Mononuclear cell (primary cell): ENCODE measurements around the gene C13orf46. TPM values are rescaled to one million over a fixed set of nuclear protein-coding genes. Genes with fewer than 3 reads are reported as not detected.

Source experiments
- H3K27me3 ChIP-seq: 2 replicates; pipeline ENCODE4 v1.6.0; 2011; ENCODE audit warnings: low read length, control low read depth; ENCODE audit not compliant: insufficient read depth
- H3K4me1 ChIP-seq: 2 replicates; pipeline ENCODE4 v1.5.1; 2011; ENCODE audit warnings: mild to moderate bottlenecking, low read length, control low read depth; ENCODE audit not compliant: insufficient read depth
- H3K4me3 ChIP-seq: 2 replicates; pipeline ENCODE4 v1.5.1; 2011; ENCODE audit warnings: mild to moderate bottlenecking, low read length, moderate library complexity
- H3K9me3 ChIP-seq: 2 replicates; pipeline ENCODE4 v1.5.1; 2011; ENCODE audit warnings: low read depth, mild to moderate bottlenecking, control low read depth, low read length
- total RNA-seq: library from RNA; depleted of rRNA; stranded (reverse); fragments of >200 nt; gene quantifications from one replicate; pipeline ENCODE4 v1.2.3, GENCODE V29; 2012

The C13orf46 gene
- total RNA-seq, 1 donor, result 1.5 TPM

DNA sequence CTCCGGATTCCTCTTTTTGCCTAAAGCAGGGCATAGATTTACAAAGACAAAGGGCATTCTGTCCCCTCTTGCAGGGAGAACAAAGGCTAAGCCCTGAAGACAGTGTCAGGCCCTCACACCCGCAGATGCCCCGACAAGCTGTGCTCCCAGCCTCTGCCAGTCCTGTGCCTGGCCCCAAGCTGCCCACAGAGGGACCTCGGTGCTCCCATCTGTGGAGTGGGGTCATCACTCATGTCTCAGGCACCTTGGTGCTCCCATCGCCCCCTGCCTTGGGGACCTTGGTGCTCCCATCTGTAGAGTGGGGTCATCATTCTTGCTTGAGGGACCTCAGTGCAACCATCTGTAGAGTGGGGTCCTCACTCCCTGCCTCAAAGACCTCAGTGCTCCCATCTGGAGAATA is 24.3 kb downstream of the C13orf46 start:
- H3K4me1 ChIP-seq, result peaks cover 12% of the 10 kb centered on the region
- H3K4me3 ChIP-seq, result no peak overlapping the region
- no peaks in the 10 kb centered on the region for H3K9me3 ChIP-seq
- no peaks in the 10 kb centered on the region for H3K27me3 ChIP-seq

DNA sequence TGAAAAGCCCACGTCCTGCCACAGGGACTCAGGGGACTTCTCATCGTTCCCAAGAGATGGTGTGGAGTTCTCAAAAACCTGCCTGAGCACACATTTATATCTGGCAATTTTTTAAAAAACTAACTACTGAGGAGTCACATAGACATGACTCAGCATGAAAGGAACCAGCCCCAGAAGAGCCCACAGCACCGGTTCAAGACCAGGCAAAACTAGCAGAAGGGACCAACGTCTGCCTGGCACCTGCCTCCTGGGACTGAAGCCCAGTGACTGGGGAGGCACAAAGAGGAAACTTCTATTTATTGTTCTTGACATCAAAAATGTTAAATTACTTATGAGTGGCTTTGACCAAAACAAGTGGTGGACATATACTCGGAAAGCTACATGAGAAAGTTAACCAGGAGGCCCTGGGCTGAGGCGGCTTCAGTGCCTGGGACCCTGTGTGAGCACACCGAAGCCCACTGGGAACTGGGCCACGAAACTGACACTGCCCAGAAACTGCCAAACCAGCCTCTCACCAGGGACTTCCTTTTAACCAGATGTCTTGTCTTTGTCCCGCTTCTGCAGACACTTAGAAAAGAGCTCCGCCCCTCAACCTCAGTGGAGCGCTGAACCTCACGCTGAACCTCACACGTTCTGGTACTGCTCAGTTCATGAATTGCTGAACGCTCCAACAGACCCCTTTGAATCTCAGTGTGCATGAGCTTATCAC is 25.7 kb downstream of the C13orf46 start:
- Histone ChIP-seq H3K4me1 (peaks cover 12% of the 10 kb centered on the region), H3K27me3 (no peaks in the 10 kb centered on the region), H3K4me3 (no peak overlapping the region), H3K9me3 (no peaks in the 10 kb centered on the region)

- peaks cover 12% of the 10 kb centered on the region for H3K4me1 ChIP-seq
- no peaks in the 10 kb centered on the region for H3K9me3 ChIP-seq
- H3K4me3 ChIP-seq, result no peak overlapping the region
- no peaks in the 10 kb centered on the region for H3K27me3 ChIP-seq
Observed at GRCh38 chr13:113947311-113948033, 26.4 kb downstream of the C13orf46 start.

DNA sequence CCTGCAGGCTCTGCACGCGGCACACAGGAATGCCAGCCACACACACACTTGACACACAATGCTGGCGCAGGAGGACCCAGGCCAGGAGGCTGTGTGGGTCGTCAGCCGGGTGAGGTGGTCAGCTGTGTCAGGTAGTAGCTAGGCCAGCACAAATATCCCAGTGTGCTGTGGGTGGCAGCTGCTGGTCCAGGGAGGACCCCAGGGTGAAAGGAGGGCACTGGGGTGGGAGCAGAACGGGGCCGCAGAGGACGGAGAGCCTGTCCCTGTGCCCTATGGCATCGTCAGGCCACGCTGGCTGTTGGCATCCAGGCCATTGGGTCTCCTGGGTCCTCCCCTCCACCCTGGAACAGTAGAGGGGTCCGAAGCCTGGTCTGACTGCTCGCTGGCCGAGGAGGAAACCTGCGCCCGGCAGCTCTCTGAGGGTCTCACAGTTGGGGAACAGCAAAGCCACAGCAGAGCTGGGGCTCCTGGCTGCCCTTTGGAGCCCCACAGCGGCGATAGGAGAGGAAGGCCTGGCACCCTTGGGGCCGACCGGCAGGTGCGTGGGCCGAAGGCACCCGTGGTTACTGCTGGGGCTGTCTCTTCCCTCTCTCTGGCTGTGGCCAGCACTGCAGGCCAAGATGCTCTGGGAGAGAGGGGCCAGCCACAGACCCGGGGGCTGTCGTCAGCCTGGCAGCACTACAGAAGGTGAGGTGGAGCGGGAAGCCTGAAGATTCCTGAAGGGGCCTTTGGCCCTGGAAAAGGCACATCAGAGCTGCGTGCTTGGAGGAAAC is 27.3 kb downstream of the C13orf46 start:
- H3K27me3 ChIP-seq, result no peaks in the 10 kb centered on the region
- H3K9me3 ChIP-seq, result no peaks in the 10 kb centered on the region
- H3K4me1 ChIP-seq, result peaks cover 10% of the 10 kb centered on the region
- H3K4me3 ChIP-seq, result no peak overlapping the region

DNA sequence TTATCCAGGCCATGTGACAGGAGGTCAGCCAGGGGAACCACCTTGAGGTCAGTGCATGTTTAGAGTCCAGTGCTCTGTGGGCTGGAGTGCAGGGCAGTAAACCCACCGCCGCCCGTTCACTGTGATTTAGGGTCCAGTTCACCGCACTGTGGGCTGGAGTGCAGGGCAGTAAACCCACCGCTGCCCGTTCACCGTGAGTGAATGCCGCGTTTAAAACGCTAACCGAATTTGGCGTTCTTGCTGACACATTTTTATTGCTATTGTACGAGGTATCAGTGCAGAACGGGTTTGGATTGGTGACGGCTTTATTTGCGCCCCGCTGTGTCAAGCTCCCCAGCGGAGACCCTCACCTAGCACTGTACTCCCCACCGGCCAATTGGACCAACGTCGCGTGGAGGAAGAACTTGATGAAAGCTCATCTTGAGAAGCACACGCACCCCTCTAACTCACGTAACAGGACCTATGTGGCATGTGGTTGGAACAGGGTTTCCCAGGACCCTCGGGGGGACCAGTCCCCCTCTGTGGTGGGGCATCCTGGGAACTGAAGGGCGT is 27.9 kb downstream of the C13orf46 start:
- Histone ChIP-seq H3K9me3 (no peaks in the 10 kb centered on the region), H3K4me3 (no peak overlapping the region), H3K27me3 (no peaks in the 10 kb centered on the region), H3K4me1 (peaks cover 4% of the 10 kb centered on the region)

DNA sequence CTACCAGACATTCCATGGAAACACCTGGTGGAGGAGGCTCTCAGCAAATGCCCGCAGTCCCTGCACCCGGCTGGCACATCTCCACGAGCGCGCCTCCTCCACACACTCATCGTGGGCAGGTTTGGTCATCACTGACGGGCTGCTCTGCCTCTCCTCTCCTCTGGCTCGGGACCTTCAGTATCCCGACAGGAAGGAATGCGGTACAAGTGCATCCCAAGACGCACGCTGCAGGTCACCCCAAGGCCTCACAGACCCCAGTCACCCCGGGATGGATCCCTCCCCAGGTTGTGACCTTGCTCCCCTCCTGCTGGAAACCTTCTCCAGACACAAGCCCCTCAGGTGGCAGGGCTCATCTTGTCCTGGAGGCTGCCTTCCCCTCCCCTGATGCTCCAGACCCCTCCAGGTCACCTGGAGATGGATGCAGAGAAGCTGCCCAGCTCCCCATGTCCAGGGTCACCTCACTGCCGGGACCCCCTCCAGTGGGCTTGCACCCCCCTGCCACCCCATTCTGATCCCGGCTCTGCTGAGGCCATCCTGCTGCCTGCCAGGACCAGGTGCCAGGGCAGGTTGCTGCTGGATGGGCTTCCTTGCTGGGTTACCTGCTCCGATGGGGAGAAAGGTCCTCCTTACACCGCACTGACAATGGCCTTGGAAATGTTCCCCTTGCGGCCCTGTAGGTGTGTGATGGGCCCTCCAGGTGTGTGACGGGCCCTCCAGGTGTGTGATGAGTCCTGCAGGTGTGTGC is 29.9 kb downstream of the C13orf46 start:
- Histone ChIP-seq H3K27me3 (no peaks in the 10 kb centered on the region), H3K4me3 (no peak overlapping the region), H3K4me1 (peaks cover 4% of the 10 kb centered on the region), H3K9me3 (no peaks in the 10 kb centered on the region)

- Histone ChIP-seq H3K9me3 (no peaks in the 10 kb centered on the region), H3K27me3 (no peaks in the 10 kb centered on the region), H3K4me1 (no peaks in the 10 kb centered on the region), H3K4me3 (no peak overlapping the region)
Observed at GRCh38 chr13:113942591-113943103, 31.2 kb downstream of the C13orf46 start.

DNA sequence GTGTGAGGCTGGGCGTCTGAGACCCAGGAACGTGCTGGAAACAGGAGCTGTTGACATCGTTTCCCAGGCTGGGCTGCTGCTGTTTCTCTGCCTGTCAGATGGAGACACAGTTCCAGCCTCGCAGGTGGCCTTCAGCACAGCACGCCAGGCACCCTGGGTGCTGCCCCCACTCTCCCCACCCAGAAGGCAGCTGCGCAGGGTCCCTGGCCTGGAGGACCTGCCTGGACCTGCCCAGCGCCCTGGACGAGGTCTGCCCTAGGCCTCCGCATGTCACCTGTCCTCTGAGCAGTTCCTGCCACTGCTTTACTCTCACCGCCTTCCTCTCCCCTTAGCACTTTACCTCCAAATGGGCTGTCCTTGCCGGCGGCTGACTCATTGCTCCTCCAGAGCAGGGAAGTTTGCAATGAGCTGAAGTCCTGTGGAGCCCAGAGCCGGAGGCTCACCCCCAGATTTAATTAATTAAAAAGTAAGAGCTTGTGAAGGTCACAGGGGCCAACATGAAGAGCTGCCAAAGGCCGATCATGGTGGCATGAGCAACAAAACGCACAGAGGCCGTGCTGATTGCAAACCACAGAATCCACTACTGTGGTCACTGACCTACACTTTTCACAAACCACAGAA is 32.2 kb downstream of the C13orf46 start:
- Histone ChIP-seq H3K27me3 (no peaks in the 10 kb centered on the region), H3K4me3 (no peak overlapping the region), H3K4me1 (no peaks in the 10 kb centered on the region), H3K9me3 (no peaks in the 10 kb centered on the region)

GRCh38 chr13:113939944-113940297 is 34.0 kb downstream of the C13orf46 start:
- H3K4me1 ChIP-seq, result no peaks in the 10 kb centered on the region
- H3K9me3 ChIP-seq, result no peaks in the 10 kb centered on the region
- H3K27me3 ChIP-seq, result no peaks in the 10 kb centered on the region
- H3K4me3 ChIP-seq, result no peak overlapping the region

DNA sequence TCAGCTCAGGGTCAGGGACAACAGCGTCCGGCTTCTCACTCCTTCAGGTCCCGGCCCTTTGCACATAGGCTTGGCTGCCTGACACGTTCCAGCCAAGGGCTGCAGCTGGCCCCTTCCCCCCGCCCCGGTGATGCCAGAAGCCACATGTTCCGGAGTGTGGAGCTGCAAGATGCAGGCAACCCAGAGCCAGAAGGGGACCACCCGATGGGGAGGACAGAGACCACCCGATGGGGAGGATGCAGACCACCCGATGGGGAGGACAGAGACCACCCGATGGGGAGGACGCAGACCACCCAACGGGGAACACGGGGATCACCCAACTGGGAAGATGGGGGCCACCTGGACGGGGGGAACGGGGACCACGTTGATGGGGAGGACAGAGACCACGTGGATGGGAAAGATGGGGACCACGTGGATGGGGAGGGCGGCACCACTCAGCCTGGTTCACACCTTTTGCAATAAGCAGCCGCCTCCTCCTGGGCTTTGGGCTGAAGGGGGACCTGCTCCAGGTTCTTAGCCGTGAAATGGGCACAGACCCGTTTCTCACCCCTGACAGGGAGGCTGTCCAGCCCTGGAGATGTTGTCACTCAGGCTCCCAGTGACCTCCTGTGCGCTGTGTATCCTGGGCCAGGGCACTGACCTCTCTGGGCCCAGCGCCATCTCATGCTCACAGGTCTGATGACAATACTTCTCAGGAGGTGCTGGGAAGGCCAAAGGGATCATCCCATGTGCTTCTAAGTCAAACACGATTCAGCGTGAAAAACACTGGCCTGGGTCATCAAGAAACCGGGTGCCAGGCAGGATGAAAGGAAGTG is 34.5 kb downstream of the C13orf46 start:
- H3K9me3 ChIP-seq, result no peaks in the 10 kb centered on the region
- no peak overlapping the region for H3K4me3 ChIP-seq
- H3K27me3 ChIP-seq, result no peaks in the 10 kb centered on the region
- H3K4me1 ChIP-seq, result no peaks in the 10 kb centered on the region

DNA sequence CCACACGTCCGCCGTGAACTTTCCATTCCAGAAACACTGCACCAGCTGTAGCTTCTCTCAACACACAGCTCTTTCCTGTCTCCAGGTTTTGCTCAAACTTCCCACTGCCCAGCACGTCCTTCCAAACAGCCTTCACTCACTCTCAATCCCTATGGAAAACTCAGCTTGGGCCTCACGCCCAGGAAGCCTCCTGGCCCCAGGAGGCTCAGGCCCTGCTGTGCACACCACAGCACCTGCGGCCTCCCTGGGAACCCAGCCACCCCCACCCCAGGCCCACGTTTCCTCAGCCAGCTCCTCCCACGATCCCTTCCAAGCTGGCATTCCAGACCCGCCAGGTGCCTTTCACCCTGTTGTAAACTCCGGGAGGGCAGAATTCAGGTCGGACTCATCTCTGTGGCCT is 35.2 kb downstream of the C13orf46 start:
- no peaks in the 10 kb centered on the region for H3K4me1 ChIP-seq
- no peaks in the 10 kb centered on the region for H3K9me3 ChIP-seq
- H3K4me3 ChIP-seq, result no peak overlapping the region
- H3K27me3 ChIP-seq, result no peaks in the 10 kb centered on the region

DNA sequence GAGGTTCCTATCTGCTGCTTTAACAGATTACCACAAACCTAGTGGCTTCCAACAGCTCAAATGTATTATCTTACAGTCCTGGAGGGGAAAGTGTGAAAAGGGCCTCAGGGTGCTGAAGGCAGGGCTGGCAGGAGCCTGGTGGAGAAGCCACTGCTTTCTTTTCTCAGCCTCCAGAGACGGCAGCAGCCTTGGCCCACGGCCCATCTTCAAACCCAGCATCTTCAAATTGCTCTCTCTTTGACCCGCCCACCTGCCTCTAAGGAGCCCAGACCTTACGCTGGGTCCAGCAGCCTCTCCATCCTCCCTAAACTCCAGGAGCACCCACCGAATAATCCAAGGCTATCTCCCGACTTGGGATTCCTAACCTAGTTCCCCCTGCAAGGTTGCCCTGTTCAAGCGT is 35.6 kb downstream of the C13orf46 start:
- Histone ChIP-seq H3K4me3 (no peak overlapping the region), H3K9me3 (no peaks in the 10 kb centered on the region), H3K27me3 (no peaks in the 10 kb centered on the region), H3K4me1 (no peaks in the 10 kb centered on the region)

DNA sequence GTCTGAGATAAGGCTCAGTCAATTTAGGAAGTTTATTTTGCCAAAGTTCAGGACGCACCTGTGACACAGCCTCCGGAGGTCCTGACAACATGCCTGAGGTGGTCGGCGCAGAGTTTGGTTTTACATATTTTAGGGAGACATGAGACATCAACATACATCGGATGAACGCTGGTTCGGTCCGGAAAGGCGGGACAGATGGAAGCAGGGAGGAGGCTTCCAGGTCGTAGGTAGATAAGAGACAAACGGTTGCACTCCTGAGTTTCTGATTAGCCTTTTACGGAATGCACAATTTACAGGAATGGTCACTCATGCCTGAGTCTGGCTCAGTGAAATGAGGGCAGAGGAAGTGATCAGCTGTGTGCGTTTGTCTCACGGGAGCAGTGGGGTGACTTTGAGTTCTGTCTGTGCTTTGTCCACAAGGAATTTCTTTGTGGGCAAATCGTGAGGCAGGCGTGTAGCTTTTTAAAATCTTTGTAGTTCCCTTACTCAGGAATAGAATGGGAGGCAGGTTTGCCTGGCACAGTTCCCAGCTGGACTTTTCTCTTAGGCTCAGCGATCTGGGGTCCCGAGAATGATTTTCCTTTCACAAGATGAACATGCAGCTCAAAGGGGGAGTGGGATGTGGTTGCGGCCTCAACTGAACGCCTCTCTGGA is 36.2 kb downstream of the C13orf46 start:
- Histone ChIP-seq H3K4me3 (no peak overlapping the region), H3K27me3 (no peaks in the 10 kb centered on the region), H3K9me3 (no peaks in the 10 kb centered on the region), H3K4me1 (no peaks in the 10 kb centered on the region)
